Suprapubic skin (tissue), 4 donors: ENCODE data around the gene CASP14. TPM values are rescaled to one million over a fixed set of nuclear protein-coding genes. Genes with fewer than 3 reads are reported as not detected.
"Not testable (repeated sequence)": the region's sequence is repeated elsewhere in the genome, so short reads cannot be mapped to it uniquely, and the experiment has no call there.

ENCODE experiments used
- DNase-seq, 2 donors: peaks; one replicate each; pipeline ENCODE4 v3.0.0-alpha.2; 2019; ENCODE audit warnings: low spot score in 2 of 2
- H3K27ac ChIP-seq: fragments of 200-600 bp; sonication (generic); one replicate; pipeline ENCODE4 v1.5.1; 2019
- H3K27me3 ChIP-seq: fragments of 200-600 bp; sonication (generic); one replicate; pipeline ENCODE4 v1.5.1; 2019
- H3K36me3 ChIP-seq: fragments of 200-600 bp; sonication (generic); one replicate; pipeline ENCODE4 v1.5.1; 2019
- H3K4me1 ChIP-seq: fragments of 200-600 bp; sonication (generic); one replicate; pipeline ENCODE4 v1.5.1; 2019
- H3K4me3 ChIP-seq: fragments of 200-600 bp; sonication (generic); one replicate; pipeline ENCODE4 v1.5.1; 2019; ENCODE audit warnings: mild to moderate bottlenecking
- H3K9me3 ChIP-seq: fragments of 200-600 bp; sonication (generic); one replicate; pipeline ENCODE4 v1.5.1; 2019
- EP300 ChIP-seq: sonication (generic); formaldehyde crosslinking; IDR thresholded peaks from one replicate; pipeline ENCODE4 v1.6.1; 2017; ENCODE audit warnings: antibody characterized with exemption
- POLR2A ChIP-seq, 2 donors: fragments of 450-650 bp; IDR thresholded peaks; one replicate each; pipeline ENCODE4 v1.6.1; 2017; ENCODE audit warnings: antibody characterized with exemption in 2 of 2, mild to moderate bottlenecking in 2 of 2, moderate library complexity in 2 of 2
- POLR2AphosphoS5 ChIP-seq, 3 donors: sonication (generic); formaldehyde crosslinking; IDR thresholded peaks; one replicate each; pipeline ENCODE4 v1.6.1; 2017; ENCODE audit warnings: antibody characterized with exemption in 3 of 3
- WGBS: methylation state at CpG from one replicate; pipeline ENCODE4 v1.1.5; 2018; 5-methylcytosine and 5-hydroxymethylcytosine counted together
- total RNA-seq, 4 donors: library from RNA; depleted of rRNA; stranded (reverse); fragments of >200 nt; gene quantifications; one replicate each; pipeline ENCODE4 v1.1.0, GENCODE V29; 2016
- TF ChIP-seq, protein P1 (sequence below), 2 donors: fragments of 200-600 bp in 1 of 2; fragments of 450-650 bp in 1 of 2; sonication (generic) in 1 of 2; IDR thresholded peaks; one replicate each; pipeline ENCODE4 v1.5.1; 2016 to 2019; ENCODE audit warnings: antibody characterized with exemption in 2 of 2, mild to moderate bottlenecking in 1 of 2, moderate library complexity in 1 of 2

CASP14 gene
- total RNA-seq, 4 donors from 2014 or later, result 123 to 363 (median 254) TPM

DNA sequence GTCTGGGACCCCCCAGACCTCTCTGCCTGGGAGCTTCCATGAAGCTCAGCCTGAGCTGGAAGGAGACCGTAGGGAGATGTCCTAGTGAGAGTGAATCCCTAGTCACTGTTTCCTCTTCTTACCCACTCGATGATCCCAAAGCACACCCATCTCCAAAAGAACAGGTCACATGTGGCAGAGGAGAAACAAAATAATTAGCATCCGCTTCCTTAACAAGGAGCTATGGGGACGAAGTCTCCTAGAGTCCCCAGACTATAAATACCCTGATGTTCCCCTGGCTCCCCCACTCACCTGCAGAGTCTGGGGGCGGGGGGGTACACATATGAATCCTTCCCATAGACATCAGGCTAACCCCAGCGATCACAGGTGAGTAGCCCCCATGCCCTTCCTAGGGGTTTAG is 32.6 kb downstream of the CASP14 start, which contains the start of gene OR1I1:
OR1I1 (plus strand) TSS at position 301 of the 400 bp plus-strand sequence. CDS start 4,855 bp downstream, outside the sequence.
- Histone ChIP-seq H3K4me3 (no peak within 1 kb of the TSS), H3K27me3 (peaks cover 35% of the 10 kb centered on the region), H3K4me1 (no peaks in the 10 kb centered on the region), H3K9me3 (no peaks in the 10 kb centered on the region), H3K27ac (no peak within 1 kb of the TSS), H3K36me3 (no peaks in the 10 kb centered on the region)
- WGBS, result 83% methylated on average over 6 of the region's 6 CpGs
- no peak for DNase-seq
- TF ChIP-seq POLR2AphosphoS5 (IDR thresholded peaks at IDR 0.05) (no peak), EP300 (no peak), POLR2A (IDR thresholded peaks at IDR 0.05) (no peak)
- TF ChIP-seq, protein P1, sequence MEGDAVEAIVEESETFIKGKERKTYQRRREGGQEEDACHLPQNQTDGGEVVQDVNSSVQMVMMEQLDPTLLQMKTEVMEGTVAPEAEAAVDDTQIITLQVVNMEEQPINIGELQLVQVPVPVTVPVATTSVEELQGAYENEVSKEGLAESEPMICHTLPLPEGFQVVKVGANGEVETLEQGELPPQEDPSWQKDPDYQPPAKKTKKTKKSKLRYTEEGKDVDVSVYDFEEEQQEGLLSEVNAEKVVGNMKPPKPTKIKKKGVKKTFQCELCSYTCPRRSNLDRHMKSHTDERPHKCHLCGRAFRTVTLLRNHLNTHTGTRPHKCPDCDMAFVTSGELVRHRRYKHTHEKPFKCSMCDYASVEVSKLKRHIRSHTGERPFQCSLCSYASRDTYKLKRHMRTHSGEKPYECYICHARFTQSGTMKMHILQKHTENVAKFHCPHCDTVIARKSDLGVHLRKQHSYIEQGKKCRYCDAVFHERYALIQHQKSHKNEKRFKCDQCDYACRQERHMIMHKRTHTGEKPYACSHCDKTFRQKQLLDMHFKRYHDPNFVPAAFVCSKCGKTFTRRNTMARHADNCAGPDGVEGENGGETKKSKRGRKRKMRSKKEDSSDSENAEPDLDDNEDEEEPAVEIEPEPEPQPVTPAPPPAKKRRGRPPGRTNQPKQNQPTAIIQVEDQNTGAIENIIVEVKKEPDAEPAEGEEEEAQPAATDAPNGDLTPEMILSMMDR (IDR thresholded peaks at IDR 0.05), result no peak

- H3K4me1 ChIP-seq, result peaks cover 2% of the 10 kb centered on the region
- TF ChIP-seq EP300, result no peak
- no peak for TF ChIP-seq POLR2A (IDR thresholded peaks at IDR 0.05)
- no peak for TF ChIP-seq POLR2AphosphoS5 (IDR thresholded peaks at IDR 0.05)
- TF ChIP-seq, protein P1 (IDR thresholded peaks at IDR 0.05), result no peak
- H3K4me3 ChIP-seq, result no peak overlapping the region
- no peak for DNase-seq
- WGBS, result 86% methylated on average over 11 of the region's 11 CpGs
- no peaks in the 10 kb centered on the region for H3K9me3 ChIP-seq
- no peak overlapping the region for H3K27ac ChIP-seq
- no peaks in the 10 kb centered on the region for H3K36me3 ChIP-seq
- H3K27me3 ChIP-seq, result peaks cover 22% of the 10 kb centered on the region
These were observed 37.9 kb downstream of the CASP14 start for GRCh38 chr19:15087182-15087581.

DNA sequence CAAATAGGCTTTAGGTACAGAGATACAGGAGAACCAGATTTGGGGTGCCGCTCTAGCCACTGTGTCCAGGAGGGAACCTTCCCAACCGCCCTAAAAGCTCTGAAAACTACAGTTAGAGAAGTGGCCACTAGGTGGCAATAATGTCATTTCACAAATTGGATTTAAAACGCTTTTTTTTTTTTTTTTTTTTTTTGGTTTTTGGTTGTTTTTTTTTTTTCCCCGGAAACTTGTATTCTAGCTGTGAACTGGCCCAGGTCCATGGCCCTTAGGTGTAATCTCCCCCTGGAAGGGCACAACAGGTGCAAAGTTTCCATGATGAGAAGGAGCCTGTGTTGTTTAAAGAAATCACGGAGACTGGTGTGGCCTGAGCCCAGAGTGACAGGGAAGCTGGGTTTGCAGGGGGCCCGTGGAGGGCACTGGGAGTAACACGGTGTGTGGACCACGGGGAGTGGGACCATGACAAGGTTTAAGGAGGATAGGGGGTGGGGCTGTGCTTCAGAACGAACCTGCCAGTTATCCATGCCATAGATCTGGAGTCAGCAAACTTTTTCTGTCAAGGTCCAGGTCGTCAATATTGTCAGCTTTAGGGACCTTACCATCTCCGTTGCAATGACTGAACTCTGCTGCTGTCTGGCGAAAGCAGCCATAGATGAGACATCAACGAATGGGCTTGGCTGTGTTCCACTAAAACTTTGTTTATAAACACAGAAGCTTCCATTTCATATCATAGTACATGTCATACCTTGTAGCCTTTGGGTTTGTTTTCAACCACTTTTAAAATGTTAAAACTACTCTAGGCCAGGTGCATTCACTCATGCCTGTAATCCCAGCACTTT is 42.9 kb downstream of the CASP14 start:
- DNase-seq, result no peak
- Histone ChIP-seq H3K36me3 (no peaks in the 10 kb centered on the region), H3K4me3 (no peak overlapping the region), H3K9me3 (no peaks in the 10 kb centered on the region), H3K27ac (no peak overlapping the region), H3K27me3 (no peaks in the 10 kb centered on the region), H3K4me1 (peaks cover 7% of the 10 kb centered on the region)
- no peak for TF ChIP-seq EP300
- TF ChIP-seq, protein P1 (IDR thresholded peaks at IDR 0.05), result peak; percentile 46 to 72
- WGBS, result 11% methylated on average over 13 of the region's 13 CpGs

DNA sequence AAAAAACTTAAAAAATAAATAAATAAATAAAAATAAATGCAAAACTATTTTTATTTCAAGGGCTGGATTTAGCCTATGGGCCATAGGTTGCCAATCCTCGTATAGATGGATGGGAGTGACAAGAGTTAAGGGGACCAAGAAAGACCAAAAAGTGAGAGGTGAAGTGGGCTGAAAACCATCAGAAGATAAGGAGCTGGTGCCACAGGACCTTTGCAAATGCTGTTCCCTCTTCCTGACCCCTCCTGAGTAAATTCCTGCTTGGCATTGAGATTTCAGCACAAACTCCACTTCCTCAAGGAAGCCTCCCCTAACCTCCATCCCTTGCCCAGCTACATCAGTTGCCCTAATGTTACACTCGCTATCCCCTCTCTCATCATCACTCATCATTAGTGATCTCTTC is 43.7 kb downstream of the CASP14 start:
- 86% methylated on average over 2 of the region's 2 CpGs for WGBS

DNA sequence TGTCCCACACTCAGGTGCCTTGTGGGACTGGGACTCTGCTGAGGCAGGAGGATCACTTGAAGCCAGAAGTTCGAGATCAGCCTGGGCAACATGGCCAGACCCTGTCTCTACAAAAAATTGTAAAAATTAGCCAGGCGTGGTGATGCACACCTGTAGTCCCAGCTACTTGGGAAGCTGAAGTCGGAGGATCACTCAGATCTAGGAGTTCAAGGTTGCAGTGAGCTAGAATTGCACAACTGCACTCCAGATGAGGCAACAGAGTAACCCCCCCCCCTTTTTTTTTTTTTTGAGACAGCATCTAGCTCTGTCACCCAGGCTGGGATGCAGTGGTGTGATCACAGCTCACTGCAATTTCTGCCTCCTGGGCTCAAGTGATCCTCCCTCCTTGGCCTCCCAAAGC is 46.9 kb downstream of the CASP14 start:
- TF ChIP-seq EP300 (no peak), POLR2A (IDR thresholded peaks at IDR 0.05) (no peak), POLR2AphosphoS5 (IDR thresholded peaks at IDR 0.05) (no peak)
- TF ChIP-seq, protein P1 (IDR thresholded peaks at IDR 0.05), result no peak
- no peaks in the 10 kb centered on the region for H3K36me3 ChIP-seq
- H3K9me3 ChIP-seq, result no peaks in the 10 kb centered on the region
- DNase-seq, result no peak
- no peak overlapping the region for H3K27ac ChIP-seq
- peaks cover 7% of the 10 kb centered on the region for H3K4me1 ChIP-seq
- 77% methylated on average over 3 of the region's 3 CpGs for WGBS
- H3K4me3 ChIP-seq, result no peak overlapping the region
- H3K27me3 ChIP-seq, result no peaks in the 10 kb centered on the region

More for the DNA sequence above, 43.7 kb downstream of the CASP14 start:
- Histone ChIP-seq H3K4me1 (peaks cover 7% of the 10 kb centered on the region), H3K27me3 (no peaks in the 10 kb centered on the region), H3K36me3 (no peaks in the 10 kb centered on the region), H3K27ac (no peak overlapping the region), H3K4me3 (no peak overlapping the region), H3K9me3 (no peaks in the 10 kb centered on the region)
- DNase-seq, result no peak
- TF ChIP-seq, protein P1 (IDR thresholded peaks at IDR 0.05), result no peak
- TF ChIP-seq EP300, result no peak

DNA sequence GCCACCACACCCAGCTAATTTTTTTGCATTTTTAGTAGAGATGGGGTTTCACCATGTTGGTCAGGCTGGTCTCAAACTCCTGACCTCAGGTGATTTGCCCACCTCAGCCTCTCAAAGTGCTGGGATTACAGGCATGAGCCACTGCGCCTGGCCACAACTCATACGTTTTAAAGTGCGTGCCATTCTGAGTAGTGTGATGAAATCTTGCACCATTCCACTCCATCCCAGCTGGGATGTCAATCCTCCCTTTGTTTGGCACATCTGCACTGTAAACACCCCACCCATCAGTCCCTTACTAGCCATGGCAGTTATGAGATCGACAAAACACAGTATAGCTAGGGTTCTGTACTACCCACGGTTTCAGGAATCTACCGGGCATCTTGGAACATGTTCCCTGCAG is 48.7 kb downstream of the CASP14 start:
- H3K27ac ChIP-seq, H3K4me3 ChIP-seq, H3K36me3 ChIP-seq, H3K4me1 ChIP-seq, DNase-seq, H3K9me3 ChIP-seq, H3K27me3 ChIP-seq: not testable (repeated sequence)
- 73% methylated on average over 6 of the region's 6 CpGs for WGBS
